ENCODE measurements around the gene LRP1.

Gene LRP1

DNA sequence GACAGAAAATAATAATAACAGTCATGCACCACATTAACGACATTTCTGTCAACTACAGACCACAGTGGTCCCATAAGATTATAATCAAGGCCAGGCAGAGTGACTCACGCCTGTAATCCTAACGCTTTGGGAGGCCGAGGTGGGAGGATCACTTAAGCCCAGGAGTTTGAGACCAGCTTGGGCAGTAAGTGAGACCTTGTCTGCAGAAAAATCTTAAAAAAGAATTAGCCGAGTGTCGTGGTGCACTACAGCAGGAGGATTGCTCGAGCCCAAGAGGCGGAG is 30.8 kb upstream of the LRP1 start:
- Histone ChIP-seq H3K4me2 (no peak overlapping the region), H4K20me1 (ENCODE audit: insufficient read depth) (no peaks in the 10 kb centered on the region), H3K4me3 (IDR thresholded peaks at IDR 0.05; ENCODE audit: insufficient read depth, low read depth, low read length) (no peak overlapping the region), H3K27me3 (ENCODE audit: insufficient read depth, low read depth) (no peaks in the 10 kb centered on the region), H3K27ac (no peak overlapping the region), H2AFZ (ENCODE audit: low read depth) (no peak overlapping the region), H3K79me2 (ENCODE audit: insufficient read depth, low read depth) (no peaks in the 10 kb centered on the region), H3K9ac (no peak overlapping the region), H3K36me3 (ENCODE audit: insufficient read depth) (no peaks in the 10 kb centered on the region), H3K4me1 (ENCODE audit: low read depth, poor library complexity, severe bottlenecking) (no peaks in the 10 kb centered on the region)
- TF ChIP-seq CTCF (conservative IDR thresholded peaks at IDR 0.05; ENCODE audit: low read depth, low read length) = no peak

DNA sequence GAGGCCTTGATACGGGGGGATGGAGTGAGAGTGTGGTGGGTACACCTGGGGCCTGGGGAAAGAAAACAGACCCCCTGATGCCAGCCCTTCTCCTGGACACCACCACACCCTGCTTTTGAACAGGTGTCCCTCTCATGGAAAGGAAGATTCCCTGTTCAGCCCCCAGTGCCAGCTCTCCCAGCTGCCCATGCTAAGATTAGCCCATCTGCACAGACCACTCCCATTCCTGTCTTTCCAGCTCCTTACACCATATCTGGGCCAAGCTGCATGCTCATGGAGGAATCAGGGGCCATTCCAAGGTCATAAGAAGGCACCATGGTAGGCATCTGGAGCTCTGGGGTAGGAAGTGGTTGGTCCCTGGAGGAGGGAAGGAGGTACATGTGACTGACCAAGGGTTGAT is 29.7 kb upstream of the LRP1 start:
- Histone ChIP-seq H4K20me1 (ENCODE audit: insufficient read depth) (no peaks in the 10 kb centered on the region), H3K4me1 (ENCODE audit: low read depth, poor library complexity, severe bottlenecking) (no peaks in the 10 kb centered on the region)

DNA sequence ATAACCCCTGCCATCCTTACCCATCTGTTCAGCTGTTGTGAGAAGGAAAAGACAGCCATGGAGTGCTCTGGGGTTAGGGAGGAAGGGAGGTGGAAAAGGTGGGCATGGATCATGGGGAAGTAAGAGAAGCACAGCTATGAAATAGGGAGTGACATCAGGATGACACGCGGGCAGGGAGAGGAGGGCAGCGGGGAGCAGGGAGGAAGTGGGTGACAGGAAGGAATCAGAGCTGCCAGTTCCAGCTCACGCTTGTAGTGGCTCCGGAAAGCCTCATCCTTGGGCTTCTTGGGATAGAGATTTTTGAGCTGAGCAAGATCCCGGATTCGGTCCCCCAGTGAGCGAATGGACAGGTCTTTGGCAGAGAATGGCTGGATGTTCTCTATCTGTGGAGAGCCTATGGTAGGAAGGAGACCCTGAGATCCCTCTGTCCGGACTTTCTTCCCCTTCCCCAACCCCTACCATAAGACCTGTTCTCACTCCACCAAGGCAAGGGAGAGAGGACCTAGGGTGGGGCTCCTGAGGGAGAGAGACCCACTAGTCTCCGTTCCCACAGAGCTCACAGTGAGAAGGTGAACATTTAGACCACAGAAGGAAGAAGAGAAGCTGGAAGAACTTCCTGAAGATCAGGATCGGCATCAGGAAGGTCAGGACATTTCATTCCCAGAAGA is 29.1 kb upstream of the LRP1 start:
- Histone ChIP-seq H3K36me3 (ENCODE audit: insufficient read depth) (no peaks in the 10 kb centered on the region), H3K79me2 (ENCODE audit: insufficient read depth, low read depth) (no peaks in the 10 kb centered on the region), H2AFZ (ENCODE audit: low read depth) (no peak overlapping the region), H4K20me1 (ENCODE audit: insufficient read depth) (no peaks in the 10 kb centered on the region), H3K27ac (no peak overlapping the region), H3K4me3 (IDR thresholded peaks at IDR 0.05; ENCODE audit: insufficient read depth, low read depth, low read length) (no peak overlapping the region), H3K9ac (no peak overlapping the region), H3K4me1 (ENCODE audit: low read depth, poor library complexity, severe bottlenecking) (no peaks in the 10 kb centered on the region), H3K27me3 (ENCODE audit: insufficient read depth, low read depth) (no peaks in the 10 kb centered on the region), H3K4me2 (no peak overlapping the region)
- TF ChIP-seq CTCF (conservative IDR thresholded peaks at IDR 0.05; ENCODE audit: low read depth, low read length) = no peak

More for the DNA sequence above, 29.7 kb upstream of the LRP1 start:
- H3K9ac ChIP-seq = no peak overlapping the region
- no peaks in the 10 kb centered on the region for H3K79me2 ChIP-seq (ENCODE audit: insufficient read depth, low read depth)
- H3K36me3 ChIP-seq (ENCODE audit: insufficient read depth) = no peaks in the 10 kb centered on the region
- no peaks in the 10 kb centered on the region for H3K27me3 ChIP-seq (ENCODE audit: insufficient read depth, low read depth)
- no peak for TF ChIP-seq CTCF (conservative IDR thresholded peaks at IDR 0.05; ENCODE audit: low read depth, low read length)
- no peak overlapping the region for H3K4me2 ChIP-seq
- H2AFZ ChIP-seq (ENCODE audit: low read depth) = no peak overlapping the region
- H3K4me3 ChIP-seq (IDR thresholded peaks at IDR 0.05; ENCODE audit: insufficient read depth, low read depth, low read length) = no peak overlapping the region
- H3K27ac ChIP-seq = no peak overlapping the region

- H3K4me1 ChIP-seq (ENCODE audit: low read depth, poor library complexity, severe bottlenecking) = no peaks in the 10 kb centered on the region
These were observed 28.5 kb upstream of the LRP1 start for GRCh38 chr12:57099766-57100165.

More at GRCh38 chr12:57099766-57100165, 28.5 kb upstream of the LRP1 start:
- Histone ChIP-seq H3K79me2 (ENCODE audit: insufficient read depth, low read depth) (no peaks in the 10 kb centered on the region), H3K9ac (no peak overlapping the region), H4K20me1 (ENCODE audit: insufficient read depth) (no peaks in the 10 kb centered on the region), H3K27ac (no peak overlapping the region), H2AFZ (ENCODE audit: low read depth) (no peak overlapping the region), H3K36me3 (ENCODE audit: insufficient read depth) (no peaks in the 10 kb centered on the region), H3K4me2 (no peak overlapping the region), H3K27me3 (ENCODE audit: insufficient read depth, low read depth) (no peaks in the 10 kb centered on the region), H3K4me3 (IDR thresholded peaks at IDR 0.05; ENCODE audit: insufficient read depth, low read depth, low read length) (no peak overlapping the region)
- TF ChIP-seq CTCF (conservative IDR thresholded peaks at IDR 0.05; ENCODE audit: low read depth, low read length) = no peak
